CD14-positive monocyte (primary cell): ENCODE measurements around the gene FGA. TPM values are rescaled to one million over a fixed set of nuclear protein-coding genes. Genes with fewer than 3 reads are reported as not detected.
A peak's percentile ranks its signal among the peaks of the same experiment; 100 is the strongest.

Source experiments
- DNase-seq, 3 donors: peaks; one replicate each; pipeline ENCODE4 v3.0.0-alpha.2; 2011 to 2022
- H2AFZ ChIP-seq: 2 replicates; pipeline ENCODE4 v1.6.0; 2012; ENCODE audit warnings: mild to moderate bottlenecking, low read depth, low read length, inconsistent platforms; ENCODE audit not compliant: insufficient read depth, poor library complexity, severe bottlenecking
- H3K27ac ChIP-seq, 2 donors: 1 replicate in 1 of 2; 2 replicates in 1 of 2; pipeline ENCODE4 v1.5.1; 2012 to 2013; ENCODE audit warnings: low read length in 2 of 2, control low read depth in 1 of 2, inconsistent platforms in 1 of 2, low read depth in 1 of 2, mild to moderate bottlenecking in 1 of 2
- H3K27me3 ChIP-seq, 2 donors: one replicate each; pipeline versions ENCODE4 v1.6.0 to v1.6.1; 2011 to 2013; ENCODE audit warnings: low read length in 2 of 2; ENCODE audit not compliant: control insufficient read depth in 2 of 2, insufficient read depth in 2 of 2
- H3K36me3 ChIP-seq, 2 donors: replicated peaks in 1 of 2; 1 replicate in 1 of 2; 2 replicates in 1 of 2; pipeline versions ENCODE4 v1.5.1 to v1.6.1; 2012 to 2013; ENCODE audit warnings: low read length in 2 of 2, control low read depth in 1 of 2, inconsistent platforms in 1 of 2, mild to moderate bottlenecking in 1 of 2; ENCODE audit not compliant: insufficient read depth in 2 of 2, control insufficient read depth in 1 of 2
- H3K4me1 ChIP-seq, 2 donors: 1 replicate in 1 of 2; 2 replicates in 1 of 2; pipeline versions ENCODE4 v1.5.1 to v1.6.1; 2012 to 2013; ENCODE audit warnings: low read length in 2 of 2, control low read depth in 1 of 2, inconsistent platforms in 1 of 2, mild to moderate bottlenecking in 1 of 2, moderate library complexity in 1 of 2; ENCODE audit not compliant: insufficient read depth in 2 of 2, control insufficient read depth in 1 of 2
- H3K4me2 ChIP-seq: replicated peaks from 2 replicates; pipeline ENCODE3; 2012; ENCODE audit warnings: low read length, moderate library complexity, mild to moderate bottlenecking; ENCODE audit not compliant: poor library complexity, severe bottlenecking; ENCODE audit errors: extremely low read depth
- H3K4me3 ChIP-seq, 3 experiments: fragments of 200-600 bp in 1 of 3; sonication (generic) in 1 of 3; replicated peaks in 1 of 3; 1 replicate in 2 of 3; 2 replicates in 1 of 3; pipeline ENCODE4 v1.5.1; 2011 to 2013; ENCODE audit warnings: low read length in 3 of 3, mild to moderate bottlenecking in 3 of 3, control low read depth in 2 of 3, low read depth in 2 of 3, inconsistent platforms in 1 of 3, moderate library complexity in 1 of 3
- H3K79me2 ChIP-seq: 2 replicates; pipeline ENCODE4 v1.6.0; 2012; ENCODE audit warnings: mild to moderate bottlenecking, control low read depth, inconsistent platforms, low read length, moderate library complexity; ENCODE audit not compliant: insufficient read depth
- H3K9ac ChIP-seq: 2 replicates; pipeline ENCODE4 v1.6.0; 2017; ENCODE audit warnings: low read length, mild to moderate bottlenecking; ENCODE audit not compliant: insufficient read depth, poor library complexity, severe bottlenecking
- H3K9me3 ChIP-seq, 2 donors: replicated peaks in 1 of 2; 1 replicate in 1 of 2; 2 replicates in 1 of 2; pipeline versions ENCODE4 v1.5.1 to v1.6.1; 2012 to 2013; ENCODE audit warnings: low read length in 2 of 2, control low read depth in 1 of 2; ENCODE audit not compliant: control insufficient read depth in 1 of 2, insufficient read depth in 1 of 2
- H4K20me1 ChIP-seq: 2 replicates; pipeline ENCODE4 v1.6.0; 2012; ENCODE audit warnings: mild to moderate bottlenecking, low read length, control low read depth, moderate library complexity; ENCODE audit not compliant: insufficient read depth
- H3K27ac Mint-ChIP-seq, 7 donors: one replicate each; pipeline ENCODE4 v1.8.0; 2020; ENCODE audit warnings: mild to moderate bottlenecking in 7 of 7, mixed read lengths in 7 of 7, moderate library complexity in 6 of 7, inconsistent platforms in 2 of 7
- H3K27me3 Mint-ChIP-seq, 3 donors: one replicate each; pipeline ENCODE4 v1.8.0; 2021 to 2022; ENCODE audit warnings: low read depth in 3 of 3, mild to moderate bottlenecking in 3 of 3, mixed read lengths in 3 of 3, moderate library complexity in 3 of 3, inconsistent platforms in 1 of 3
- H3K36me3 Mint-ChIP-seq, 2 donors: one replicate each; pipeline ENCODE4 v1.8.0; 2020; ENCODE audit warnings: mixed read lengths in 2 of 2, inconsistent platforms in 1 of 2, mild to moderate bottlenecking in 1 of 2
- H3K4me1 Mint-ChIP-seq: one replicate; pipeline ENCODE4 v1.8.0; 2020; ENCODE audit warnings: mild to moderate bottlenecking, mixed read lengths
- H3K4me3 Mint-ChIP-seq, 2 donors: one replicate each; pipeline ENCODE4 v1.8.0; 2020; ENCODE audit warnings: mild to moderate bottlenecking in 2 of 2, mixed read lengths in 2 of 2, moderate library complexity in 1 of 2
- H3K9me3 Mint-ChIP-seq, 7 donors: one replicate each; pipeline ENCODE4 v1.8.0; 2020 to 2022; ENCODE audit warnings: mixed read lengths in 7 of 7, mild to moderate bottlenecking in 6 of 7, moderate library complexity in 6 of 7, inconsistent platforms in 2 of 7
- WGBS: methylation state at CpG from one replicate; pipeline ENCODE4 v1.1.5; 2013; ENCODE audit warnings: missing lambda C conversion rate; ENCODE audit not compliant: insufficient coverage; 5-methylcytosine and 5-hydroxymethylcytosine counted together
- intact Hi-C, 2 donors: fragments of 100-400 bp; cut with micrococcal nuclease; formaldehyde crosslinking; loops; one replicate each; pipeline versions ENCODE4 v1.15.0 to v1.15.1; 2023
- polyA plus RNA-seq, 3 donors: library from polyadenylated mRNA; depleted of rRNA in 1 of 3; unstranded in 2 of 3; stranded (reverse) in 1 of 3; fragments of 300-500 nt in 2 of 3; fragments of >200 nt in 1 of 3; fragmentation: Illumina TruSeq in 2 of 3; gene quantifications; 1 replicate in 2 of 3; 2 replicates in 1 of 3; pipeline ENCODE4 v1.2.3, GENCODE V29; 2012 to 2021
- TF ChIP-seq, protein P1 (sequence below): fragments of 200-600 bp; IDR thresholded peaks from one replicate; pipeline ENCODE4 v1.8.0; 2022; ENCODE audit warnings: antibody characterized with exemption, mild to moderate bottlenecking

The FGA gene
- polyA plus RNA-seq, 3 donors: not detected

DNA sequence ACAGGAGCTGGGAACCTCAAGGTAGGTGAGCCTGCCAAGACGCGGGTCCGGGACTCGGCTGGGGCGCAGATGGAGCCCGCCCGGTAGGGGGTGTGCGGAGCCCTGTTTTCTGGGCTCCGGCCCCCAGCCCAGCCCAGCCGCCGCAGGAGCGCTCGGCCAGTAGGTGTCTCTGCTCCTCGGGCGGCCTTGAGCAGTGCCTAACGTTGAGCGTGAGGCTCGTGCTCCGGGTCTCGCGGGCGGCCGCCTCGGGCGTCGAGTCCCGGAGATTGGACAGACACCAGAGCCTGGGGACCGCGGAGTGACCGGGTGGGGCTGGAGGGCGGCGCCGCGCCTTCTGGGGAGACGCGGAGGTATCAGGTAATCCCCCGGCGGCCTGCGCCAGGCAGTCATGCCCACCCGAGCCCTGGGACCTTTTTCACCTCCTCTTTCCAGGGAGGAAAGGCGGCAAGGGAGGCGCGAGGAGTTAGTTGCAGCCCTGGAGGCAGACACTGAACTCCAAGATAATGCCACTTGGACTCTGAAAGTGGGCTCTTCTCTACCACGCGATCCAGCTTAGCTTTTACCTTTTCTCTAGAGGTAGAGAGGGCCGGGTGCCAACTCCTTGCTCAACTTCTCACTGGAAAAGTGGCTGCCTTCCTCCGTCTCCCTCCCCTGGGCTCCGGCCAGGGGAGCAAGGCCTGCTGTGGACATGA is 36.4 kb upstream of the FGA start:
- Histone ChIP-seq H2AFZ (peak overlapping the region; percentile 68), H3K9me3 (no peaks in the 10 kb centered on the region), H3K4me1 (peaks cover 0 to 9% of the 10 kb centered on the region in 2 donors), H3K9ac (peak overlapping the region; percentile 21), H3K36me3 (no peaks in the 10 kb centered on the region), H3K4me2 (peak overlapping the region; percentile 62), H3K27ac (no peak overlapping the region), H3K4me3 (peak overlapping the region in 1 of 3 experiments; percentile 50), H3K27me3 (peaks cover 17 to 32% of the 10 kb centered on the region in 2 donors), H3K79me2 (no peaks in the 10 kb centered on the region), H4K20me1 (no peaks in the 10 kb centered on the region)
- intact Hi-C loops: no loop called here
- WGBS: 6% methylated on average over 45 of the region's 48 CpGs
- DNase-seq: peak in 1 of 3 donors; percentile 14
- peaks cover 5 to 15% (median 7%) of the 10 kb centered on the region in 3 donors for H3K27me3 Mint-ChIP-seq
- no peak overlapping the region for H3K27ac Mint-ChIP-seq
- no peaks in the 10 kb centered on the region for H3K9me3 Mint-ChIP-seq
- H3K4me3 Mint-ChIP-seq: peak overlapping the region in 1 of 2 donors; percentile 31
- H3K4me1 Mint-ChIP-seq: no peaks in the 10 kb centered on the region
- TF ChIP-seq, protein P1, sequence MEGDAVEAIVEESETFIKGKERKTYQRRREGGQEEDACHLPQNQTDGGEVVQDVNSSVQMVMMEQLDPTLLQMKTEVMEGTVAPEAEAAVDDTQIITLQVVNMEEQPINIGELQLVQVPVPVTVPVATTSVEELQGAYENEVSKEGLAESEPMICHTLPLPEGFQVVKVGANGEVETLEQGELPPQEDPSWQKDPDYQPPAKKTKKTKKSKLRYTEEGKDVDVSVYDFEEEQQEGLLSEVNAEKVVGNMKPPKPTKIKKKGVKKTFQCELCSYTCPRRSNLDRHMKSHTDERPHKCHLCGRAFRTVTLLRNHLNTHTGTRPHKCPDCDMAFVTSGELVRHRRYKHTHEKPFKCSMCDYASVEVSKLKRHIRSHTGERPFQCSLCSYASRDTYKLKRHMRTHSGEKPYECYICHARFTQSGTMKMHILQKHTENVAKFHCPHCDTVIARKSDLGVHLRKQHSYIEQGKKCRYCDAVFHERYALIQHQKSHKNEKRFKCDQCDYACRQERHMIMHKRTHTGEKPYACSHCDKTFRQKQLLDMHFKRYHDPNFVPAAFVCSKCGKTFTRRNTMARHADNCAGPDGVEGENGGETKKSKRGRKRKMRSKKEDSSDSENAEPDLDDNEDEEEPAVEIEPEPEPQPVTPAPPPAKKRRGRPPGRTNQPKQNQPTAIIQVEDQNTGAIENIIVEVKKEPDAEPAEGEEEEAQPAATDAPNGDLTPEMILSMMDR: peak; percentile 23
- H3K36me3 Mint-ChIP-seq: no peaks in the 10 kb centered on the region

DNA sequence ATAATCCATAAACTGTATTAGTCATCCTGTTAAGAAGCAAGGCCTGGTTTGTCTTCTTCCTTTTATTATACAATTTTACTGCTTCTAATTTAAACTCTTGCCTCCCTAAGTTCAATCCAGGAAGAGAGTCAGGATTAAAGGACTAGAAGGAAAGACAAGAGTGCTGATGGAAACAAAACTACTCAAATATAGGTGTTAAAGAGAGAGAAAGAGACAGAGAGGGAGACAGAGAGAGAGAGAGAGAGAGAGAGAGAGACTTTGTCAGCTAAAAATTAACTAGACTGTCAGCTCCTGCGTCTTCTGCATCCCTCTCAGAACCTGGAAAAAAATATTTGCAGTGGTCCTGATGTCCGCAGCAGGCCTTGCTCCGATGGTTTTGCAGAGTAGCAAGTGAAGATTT is 35.4 kb upstream of the FGA start:
- H3K4me2 ChIP-seq: no peak overlapping the region
- no peaks in the 10 kb centered on the region for H3K9me3 ChIP-seq
- Mint-ChIP-seq H3K4me1 (no peaks in the 10 kb centered on the region), H3K9me3 (no peaks in the 10 kb centered on the region), H3K27ac (no peak overlapping the region), H3K36me3 (no peaks in the 10 kb centered on the region), H3K4me3 (peak overlapping the region in 1 of 2 donors; percentile 35), H3K27me3 (peaks cover 3 to 12% (median 9%) of the 10 kb centered on the region in 3 donors)
- DNase-seq: no peak
- H3K79me2 ChIP-seq: no peaks in the 10 kb centered on the region
- H3K4me1 ChIP-seq: peaks cover 0 to 9% of the 10 kb centered on the region in 2 donors
- H4K20me1 ChIP-seq: no peaks in the 10 kb centered on the region
- H3K27ac ChIP-seq: no peak overlapping the region
- no peak overlapping the region for H3K9ac ChIP-seq
- peaks cover 17 to 32% of the 10 kb centered on the region in 2 donors for H3K27me3 ChIP-seq
- intact Hi-C loops: no loop called here
- no peaks in the 10 kb centered on the region for H3K36me3 ChIP-seq
- no peak overlapping the region for H3K4me3 ChIP-seq
- no peak overlapping the region for H2AFZ ChIP-seq
- 92% methylated on average over 3 of the region's 3 CpGs for WGBS
- TF ChIP-seq, protein P1: no peak
